ENCODE results near the gene MYEOV.

MYEOV gene

GRCh38 chr11:69302447-69303020 is 8.6 kb downstream of the MYEOV start:
- DNase-seq: no peak

- DNase-seq: no peak
These were observed 9.5 kb downstream of the MYEOV start for GRCh38 chr11:69303427-69303826.

GRCh38 chr11:69304258-69304657 is 10.3 kb downstream of the MYEOV start:
- DNase-seq: no peak

GRCh38 chr11:69304686-69305085 is 10.7 kb downstream of the MYEOV start:
- no peak for DNase-seq

GRCh38 chr11:69305885-69306540 is 12.1 kb downstream of the MYEOV start:
- DNase-seq: no peak

GRCh38 chr11:69306821-69307220 is 12.9 kb downstream of the MYEOV start:
- no peak for DNase-seq

- no peak for DNase-seq
These were observed 13.5 kb downstream of the MYEOV start for GRCh38 chr11:69307421-69307820.

- DNase-seq: no peak
These were observed 14.0 kb downstream of the MYEOV start for GRCh38 chr11:69307871-69308431.

- no peak for DNase-seq
These were observed 14.5 kb downstream of the MYEOV start for GRCh38 chr11:69308491-69308911.

GRCh38 chr11:69308936-69309615 is 15.1 kb downstream of the MYEOV start:
- no peak for DNase-seq

GRCh38 chr11:69309631-69310280 is 15.8 kb downstream of the MYEOV start:
- DNase-seq: no peak

- DNase-seq: no peak
These were observed 16.4 kb downstream of the MYEOV start for GRCh38 chr11:69310351-69310750.

GRCh38 chr11:69310934-69311766 is 17.2 kb downstream of the MYEOV start:
- no peak for DNase-seq

GRCh38 chr11:69311767-69312385 is 17.9 kb downstream of the MYEOV start:
- DNase-seq: peak; percentile 6

GRCh38 chr11:69312453-69313404 is 18.8 kb downstream of the MYEOV start:
- DNase-seq: no peak

GRCh38 chr11:69313992-69314391 is 20.0 kb downstream of the MYEOV start:
- DNase-seq: no peak

- DNase-seq: no peak
These were observed 20.6 kb downstream of the MYEOV start for GRCh38 chr11:69314555-69314954.

GRCh38 chr11:69316956-69317355 is 23.0 kb downstream of the MYEOV start:
- DNase-seq: no peak

GRCh38 chr11:69317401-69318092 is 23.6 kb downstream of the MYEOV start:
- DNase-seq: no peak

- no peak for DNase-seq
These were observed 24.1 kb downstream of the MYEOV start for GRCh38 chr11:69318093-69318420.
